Limb (tissue), 2 donors: ENCODE results near the gene BCL6.
A peak's percentile ranks its signal among the peaks of the same experiment; 100 is the strongest.

ENCODE experiments used
- DNase-seq, 2 donors: peaks; one replicate each; pipeline ENCODE4 v3.0.0-alpha.2; 2016; ENCODE audit errors: extremely low spot score in 2 of 2

The BCL6 gene

GRCh38 chr3:187745201-187746058 is at the start of gene BCL6:
Gene BCL6, minus strand, starts transcription at chr3:187745468. Its CDS starts 11,775 bp downstream, at chr3:187733693.
- peak; percentile 94 to 98 for DNase-seq

- no peak for DNase-seq
Observed at GRCh38 chr3:187794731-187795130, 49.5 kb upstream of the BCL6 start.

- no peak for DNase-seq
Observed at GRCh38 chr3:187793618-187794017, 48.4 kb upstream of the BCL6 start.

- no peak for DNase-seq
Observed at GRCh38 chr3:187792521-187792920, 47.3 kb upstream of the BCL6 start.

- no peak for DNase-seq
Observed at GRCh38 chr3:187789872-187790271, 44.6 kb upstream of the BCL6 start.

GRCh38 chr3:187788984-187789857 is 44.0 kb upstream of the BCL6 start:
- no peak for DNase-seq

- no peak for DNase-seq
Observed at GRCh38 chr3:187783098-187783497, 37.8 kb upstream of the BCL6 start.

GRCh38 chr3:187782006-187782405 is 36.7 kb upstream of the BCL6 start:
- no peak for DNase-seq

- no peak for DNase-seq
Observed at GRCh38 chr3:187781001-187781400, 35.7 kb upstream of the BCL6 start.

GRCh38 chr3:187778726-187779125 is 33.5 kb upstream of the BCL6 start:
- DNase-seq: no peak

GRCh38 chr3:187777331-187777941 is 32.2 kb upstream of the BCL6 start:
- no peak for DNase-seq

- DNase-seq: no peak
Observed at GRCh38 chr3:187775549-187775948, 30.3 kb upstream of the BCL6 start.

- no peak for DNase-seq
Observed at GRCh38 chr3:187774185-187774789, 29.0 kb upstream of the BCL6 start.

GRCh38 chr3:187773233-187774184 is 28.2 kb upstream of the BCL6 start:
- no peak for DNase-seq

- no peak for DNase-seq
Observed at GRCh38 chr3:187770224-187770623, 25.0 kb upstream of the BCL6 start.

GRCh38 chr3:187769771-187770170 is 24.5 kb upstream of the BCL6 start:
- DNase-seq: no peak

GRCh38 chr3:187767266-187768012 is 22.2 kb upstream of the BCL6 start:
- DNase-seq: no peak

GRCh38 chr3:187765342-187765741 is 20.1 kb upstream of the BCL6 start:
- DNase-seq: no peak

GRCh38 chr3:187763850-187764648 is 18.8 kb upstream of the BCL6 start:
- no peak for DNase-seq
